Adipocyte (in vitro differentiated cells): Measurements from ENCODE around the gene SMIM24.
"Not testable (repeated sequence)": the region's sequence is repeated elsewhere in the genome, so short reads cannot be mapped to it uniquely, and the experiment has no call there.

ENCODE experiments used
- DNase-seq: peaks from one replicate; pipeline ENCODE4 v3.0.0-alpha.2; 2015; ENCODE audit warnings: low read depth
- H3K27me3 ChIP-seq: replicated peaks from 2 replicates; pipeline ENCODE4 v1.7.0; 2013; ENCODE audit warnings: mild to moderate bottlenecking, low read length, moderate library complexity; ENCODE audit not compliant: control insufficient read depth, insufficient read depth
- H3K36me3 ChIP-seq: 2 replicates; pipeline ENCODE4 v1.7.0; 2013; ENCODE audit warnings: low read length, mild to moderate bottlenecking, moderate library complexity; ENCODE audit not compliant: control insufficient read depth, insufficient read depth, severe bottlenecking
- H3K4me1 ChIP-seq: 2 replicates; pipeline ENCODE4 v1.7.0; 2013; ENCODE audit warnings: mild to moderate bottlenecking, low read length, moderate library complexity; ENCODE audit not compliant: control insufficient read depth, insufficient read depth
- H3K4me3 ChIP-seq: 2 replicates; pipeline ENCODE4 v1.7.0; 2013; ENCODE audit warnings: mild to moderate bottlenecking, low read length, moderate library complexity
- H3K9ac ChIP-seq: 2 replicates; pipeline ENCODE4 v1.7.0; 2013; ENCODE audit warnings: mild to moderate bottlenecking, low read length, moderate library complexity
- H3K9me3 ChIP-seq: 2 replicates; pipeline ENCODE4 v1.7.0; 2013; ENCODE audit warnings: mild to moderate bottlenecking, low read length, moderate library complexity; ENCODE audit not compliant: control insufficient read depth

SMIM24 gene

GRCh38 chr19:3446657-3447056, 33.7 kb downstream of the SMIM24 start:
- H3K4me3 ChIP-seq, H3K9me3 ChIP-seq, H3K27me3 ChIP-seq, H3K9ac ChIP-seq, DNase-seq: not testable (repeated sequence)
- Histone ChIP-seq H3K36me3 (peaks cover 66% of the 10 kb centered on the region), H3K4me1 (peaks cover 13% of the 10 kb centered on the region)

- no peaks in the 10 kb centered on the region for H3K27me3 ChIP-seq
- H3K36me3 ChIP-seq: peaks cover 74% of the 10 kb centered on the region
- no peaks in the 10 kb centered on the region for H3K4me1 ChIP-seq
- no peaks in the 10 kb centered on the region for H3K9me3 ChIP-seq
- no peak overlapping the region for H3K4me3 ChIP-seq
- no peak overlapping the region for H3K9ac ChIP-seq
- DNase-seq: no peak
These were observed 35.6 kb downstream of the SMIM24 start for GRCh38 chr19:3444695-3445234.

- Histone ChIP-seq H3K4me1 (no peaks in the 10 kb centered on the region), H3K9ac (no peak overlapping the region), H3K4me3 (no peak overlapping the region), H3K9me3 (no peaks in the 10 kb centered on the region), H3K36me3 (peaks cover 72% of the 10 kb centered on the region), H3K27me3 (no peaks in the 10 kb centered on the region)
- no peak for DNase-seq
These were observed 36.3 kb downstream of the SMIM24 start for GRCh38 chr19:3443840-3444694.

- peaks cover 73% of the 10 kb centered on the region for H3K36me3 ChIP-seq
- no peaks in the 10 kb centered on the region for H3K27me3 ChIP-seq
- no peak overlapping the region for H3K4me3 ChIP-seq
- no peak overlapping the region for H3K9ac ChIP-seq
- DNase-seq: no peak
- no peaks in the 10 kb centered on the region for H3K9me3 ChIP-seq
- H3K4me1 ChIP-seq: no peaks in the 10 kb centered on the region
These were observed 37.7 kb downstream of the SMIM24 start for GRCh38 chr19:3442487-3443071.

- no peak overlapping the region for H3K9ac ChIP-seq
- H3K36me3 ChIP-seq: peaks cover 73% of the 10 kb centered on the region
- no peak for DNase-seq
- H3K9me3 ChIP-seq: no peaks in the 10 kb centered on the region
- no peak overlapping the region for H3K4me3 ChIP-seq
- no peaks in the 10 kb centered on the region for H3K27me3 ChIP-seq
- no peaks in the 10 kb centered on the region for H3K4me1 ChIP-seq
These were observed 38.4 kb downstream of the SMIM24 start for GRCh38 chr19:3441986-3442329.

- Histone ChIP-seq H3K4me3 (no peak overlapping the region), H3K9me3 (no peaks in the 10 kb centered on the region), H3K27me3 (no peaks in the 10 kb centered on the region), H3K36me3 (peaks cover 74% of the 10 kb centered on the region), H3K4me1 (no peaks in the 10 kb centered on the region), H3K9ac (no peak overlapping the region)
- no peak for DNase-seq
These were observed 39.0 kb downstream of the SMIM24 start for GRCh38 chr19:3441089-3441985.

GRCh38 chr19:3440082-3440481, 40.2 kb downstream of the SMIM24 start:
- Histone ChIP-seq H3K4me3 (no peak overlapping the region), H3K9me3 (no peaks in the 10 kb centered on the region), H3K27me3 (no peaks in the 10 kb centered on the region), H3K4me1 (peaks cover 5% of the 10 kb centered on the region), H3K36me3 (peaks cover 67% of the 10 kb centered on the region), H3K9ac (no peak overlapping the region)
- peak; percentile 37 for DNase-seq

- H3K4me1 ChIP-seq: peaks cover 30% of the 10 kb centered on the region
- peaks cover 63% of the 10 kb centered on the region for H3K36me3 ChIP-seq
- no peaks in the 10 kb centered on the region for H3K9me3 ChIP-seq
- peak overlapping the region; percentile 72 for H3K4me3 ChIP-seq
- H3K9ac ChIP-seq: peak overlapping the region; percentile 84
- DNase-seq: peak; percentile 98
- H3K27me3 ChIP-seq: no peaks in the 10 kb centered on the region
These were observed 45.4 kb downstream of the SMIM24 start for GRCh38 chr19:3434630-3435553.

- Histone ChIP-seq H3K36me3 (peaks cover 60% of the 10 kb centered on the region), H3K27me3 (no peaks in the 10 kb centered on the region), H3K9ac (peak overlapping the region; percentile 84), H3K4me3 (no peak overlapping the region), H3K9me3 (no peaks in the 10 kb centered on the region), H3K4me1 (peaks cover 35% of the 10 kb centered on the region)
- no peak for DNase-seq
These were observed 46.4 kb downstream of the SMIM24 start for GRCh38 chr19:3433805-3434540.

GRCh38 chr19:3433313-3433712, 47.0 kb downstream of the SMIM24 start:
- peaks cover 54% of the 10 kb centered on the region for H3K36me3 ChIP-seq
- H3K4me3 ChIP-seq: no peak overlapping the region
- no peak for DNase-seq
- no peak overlapping the region for H3K9ac ChIP-seq
- no peaks in the 10 kb centered on the region for H3K9me3 ChIP-seq
- no peaks in the 10 kb centered on the region for H3K27me3 ChIP-seq
- H3K4me1 ChIP-seq: peaks cover 42% of the 10 kb centered on the region
